GM23338 (cell line): Measurements from ENCODE around the gene PRPF18. TPM values are rescaled to one million over a fixed set of nuclear protein-coding genes. Genes with fewer than 3 reads are reported as not detected.

Experiments used
- ATAC-seq: fragments of 200-7000 bp; cut with Tn5 transposase; 3 replicates; pipeline ENCODE4 v1.9.1; 2020
- DNase-seq: peaks from one replicate; pipeline ENCODE4 v3.0.0-alpha.2; 2015; ENCODE audit warnings: low spot score
- H2AFZ ChIP-seq: fragments of 200-600 bp; sonication (generic); 2 replicates; pipeline ENCODE4 v1.8.0; 2016; ENCODE audit warnings: antibody characterized with exemption, mild to moderate bottlenecking, moderate library complexity
- H3F3A ChIP-seq: fragments of 200-600 bp; sonication (generic); replicated peaks from 2 replicates; pipeline ENCODE4 v1.8.0; 2017; ENCODE audit warnings: antibody characterized with exemption, mixed run types, low read depth
- H3K27ac ChIP-seq: fragments of 200-600 bp; sonication (generic); 2 replicates; pipeline ENCODE4 v1.6.1; 2016; ENCODE audit warnings: low read depth
- H3K27me3 ChIP-seq: fragments of 200-600 bp; sonication (generic); 2 replicates; pipeline ENCODE4 v1.8.0; 2016; ENCODE audit warnings: mild to moderate bottlenecking, mixed run types, moderate library complexity; ENCODE audit not compliant: insufficient read depth
- H3K36me3 ChIP-seq: fragments of 200-600 bp; sonication (generic); 2 replicates; pipeline ENCODE4 v1.8.0; 2016; ENCODE audit warnings: mild to moderate bottlenecking; ENCODE audit not compliant: insufficient read depth
- H3K4me1 ChIP-seq: fragments of 200-600 bp; sonication (generic); 2 replicates; pipeline ENCODE4 v1.8.0; 2016; ENCODE audit warnings: mild to moderate bottlenecking, moderate library complexity; ENCODE audit not compliant: insufficient read depth
- H3K4me2 ChIP-seq: fragments of 200-600 bp; sonication (generic); 2 replicates; pipeline ENCODE4 v1.7.1; 2017; ENCODE audit warnings: mixed run types
- H3K4me3 ChIP-seq: fragments of 200-600 bp; sonication (generic); 2 replicates; pipeline ENCODE4 v1.6.1; 2016; ENCODE audit warnings: mixed run types
- H3K79me2 ChIP-seq: fragments of 200-600 bp; sonication (generic); replicated peaks from 2 replicates; pipeline ENCODE4 v1.8.0; 2017; ENCODE audit warnings: mild to moderate bottlenecking; ENCODE audit not compliant: insufficient read depth
- H3K9me2 ChIP-seq: fragments of 200-600 bp; sonication (generic); 2 replicates; pipeline ENCODE4 v1.8.0; 2017; ENCODE audit not compliant: insufficient read depth
- H4K20me1 ChIP-seq: fragments of 200-600 bp; sonication (generic); replicated peaks from 2 replicates; pipeline ENCODE4 v1.8.0; 2017; ENCODE audit warnings: mild to moderate bottlenecking; ENCODE audit not compliant: insufficient read depth
- H3K27ac Mint-ChIP-seq: 2 replicates; pipeline ENCODE4 v1.8.0; 2020; ENCODE audit warnings: inconsistent platforms, mild to moderate bottlenecking, moderate library complexity, mixed read lengths
- H3K27me3 Mint-ChIP-seq: 3 replicates; pipeline ENCODE4 v1.8.0; 2022; ENCODE audit warnings: low read depth, mild to moderate bottlenecking, moderate library complexity, mixed read lengths, inconsistent platforms; ENCODE audit not compliant: insufficient read depth, poor library complexity
- H3K36me3 Mint-ChIP-seq: 3 replicates; pipeline ENCODE4 v1.8.0; 2021; ENCODE audit warnings: low read depth, mild to moderate bottlenecking, inconsistent platforms, moderate library complexity, mixed read lengths
- H3K4me1 Mint-ChIP-seq: 3 replicates; pipeline ENCODE4 v1.8.0; 2020; ENCODE audit warnings: mild to moderate bottlenecking, inconsistent platforms, mixed read lengths
- H3K4me3 Mint-ChIP-seq: 3 replicates; pipeline ENCODE4 v1.8.0; 2021; ENCODE audit warnings: moderate library complexity, mild to moderate bottlenecking, inconsistent platforms, mixed read lengths
- H3K9me3 Mint-ChIP-seq: 3 replicates; pipeline ENCODE4 v1.8.0; 2020; ENCODE audit warnings: moderate library complexity, mild to moderate bottlenecking, inconsistent platforms, mixed read lengths
- CREB1 ChIP-seq: fragments of 250-450 bp; sonication (Bioruptor Pico); IDR thresholded peaks from 2 replicates; pipeline ENCODE4 v1.5.0; 2020; ENCODE audit warnings: low read depth, mild to moderate bottlenecking, moderate library complexity
- CTCF ChIP-seq, 2 experiments: fragments of 200-600 bp in 1 of 2; sonication (generic) in 1 of 2; conservative IDR thresholded peaks; 2 replicates each; pipeline versions ENCODE4 v1.5.1 to v1.6.1; 2016 to 2017; ENCODE audit warnings: antibody characterized with exemption in 2 of 2, low read depth in 2 of 2, mild to moderate bottlenecking in 2 of 2, moderate library complexity in 1 of 2
- EZH2 ChIP-seq: fragments of 200-600 bp; sonication (generic); IDR thresholded peaks from one replicate; pipeline ENCODE4 v1.8.0; 2017; ENCODE audit warnings: antibody characterized with exemption, mild to moderate bottlenecking, low read depth; ENCODE audit not compliant: unreplicated experiment
- EZH2phosphoT487 ChIP-seq: fragments of 200-600 bp; sonication (generic); IDR thresholded peaks from one replicate; pipeline ENCODE4 v1.8.1; 2018; ENCODE audit warnings: antibody characterized with exemption; ENCODE audit not compliant: unreplicated experiment
- JUNB ChIP-seq: IDR thresholded peaks from one replicate; pipeline ENCODE4 v1.6.1; 2016; ENCODE audit warnings: antibody characterized with exemption; ENCODE audit not compliant: unreplicated experiment
- NANOG ChIP-seq: IDR thresholded peaks from 2 replicates; pipeline ENCODE4 v1.6.1; 2016; ENCODE audit warnings: antibody characterized with exemption, borderline replicate concordance
- POLR2AphosphoS5 ChIP-seq: IDR thresholded peaks from 2 replicates; pipeline ENCODE4 v1.6.1; 2016; ENCODE audit warnings: antibody characterized with exemption, low read depth
- REST ChIP-seq: IDR thresholded peaks from one replicate; pipeline ENCODE4 v1.6.1; 2018; ENCODE audit warnings: antibody characterized with exemption; ENCODE audit not compliant: unreplicated experiment
- STAT1 ChIP-seq: IDR thresholded peaks from one replicate; pipeline ENCODE4 v1.6.1; 2016; ENCODE audit warnings: antibody characterized with exemption; ENCODE audit not compliant: unreplicated experiment
- ZNF114 ChIP-seq: fragments of 250-450 bp; sonication (Bioruptor Pico); IDR thresholded peaks from 2 replicates; pipeline ENCODE4 v1.5.0; 2020; ENCODE audit warnings: mild to moderate bottlenecking, moderate library complexity
- ZNF331 ChIP-seq: fragments of 250-450 bp; sonication (Bioruptor Pico); IDR thresholded peaks from 2 replicates; pipeline ENCODE4 v1.5.0; 2020; ENCODE audit warnings: low read depth, mild to moderate bottlenecking, moderate library complexity
- ZNF462 ChIP-seq: fragments of 250-450 bp; sonication (Bioruptor Pico); IDR thresholded peaks from 2 replicates; pipeline ENCODE4 v1.5.0; 2020; ENCODE audit warnings: mild to moderate bottlenecking, moderate library complexity
- polyA plus RNA-seq: library from polyadenylated mRNA; unstranded; fragments of >200 nt; fragmentation: Nextera tagmentation; extraction: Ambion mirVana; gene quantifications from 2 replicates; pipeline ENCODE4 v1.2.1, GENCODE V29; 2016
- total RNA-seq: library from RNA; depleted of rRNA; stranded (reverse); fragments of >200 nt; shearing (Covaris generic); gene quantifications from 2 replicates; pipeline ENCODE4 v1.2.3, GENCODE V29; 2014

The PRPF18 gene
- total and polyA plus RNA-seq, 2 experiments from 2014 or later: 15.1 to 17.2 TPM

- no peaks in the 10 kb centered on the region for H3K9me3 Mint-ChIP-seq
- Histone ChIP-seq H4K20me1 (no peaks in the 10 kb centered on the region), H3K4me2 (no peak overlapping the region), H3K27me3 (no peaks in the 10 kb centered on the region), H3K9me2 (no peaks in the 10 kb centered on the region), H3K4me1 (peaks cover 17% of the 10 kb centered on the region), H3K27ac (no peak overlapping the region), H3F3A (no peaks in the 10 kb centered on the region), H2AFZ (no peak overlapping the region), H3K36me3 (no peaks in the 10 kb centered on the region), H3K4me3 (no peak overlapping the region), H3K79me2 (no peaks in the 10 kb centered on the region)
- TF ChIP-seq ZNF114 (CRISPR knock-in tag): no peak
- no peaks in the 10 kb centered on the region for H3K36me3 Mint-ChIP-seq
- no peak overlapping the region for H3K4me3 Mint-ChIP-seq
- H3K27me3 Mint-ChIP-seq: no peaks in the 10 kb centered on the region
- H3K27ac Mint-ChIP-seq: no peak overlapping the region
- DNase-seq (no peak), ATAC-seq (no peak)
- H3K4me1 Mint-ChIP-seq: peaks cover 7% of the 10 kb centered on the region
These were observed 42.4 kb downstream of the PRPF18 start for GRCh38 chr10:13629116-13629515.

- Histone ChIP-seq H3K9me2 (no peaks in the 10 kb centered on the region), H3K4me1 (peaks cover 17% of the 10 kb centered on the region), H3K4me2 (no peak overlapping the region), H3K4me3 (no peak overlapping the region), H3K79me2 (no peaks in the 10 kb centered on the region), H3F3A (no peaks in the 10 kb centered on the region), H4K20me1 (no peaks in the 10 kb centered on the region), H3K27me3 (no peaks in the 10 kb centered on the region), H3K27ac (no peak overlapping the region), H3K36me3 (no peaks in the 10 kb centered on the region), H2AFZ (no peak overlapping the region)
- Mint-ChIP-seq H3K9me3 (no peaks in the 10 kb centered on the region), H3K4me3 (no peak overlapping the region), H3K27me3 (no peaks in the 10 kb centered on the region), H3K4me1 (peaks cover 7% of the 10 kb centered on the region), H3K36me3 (no peaks in the 10 kb centered on the region), H3K27ac (no peak overlapping the region)
- ATAC-seq: no peak
- no peak for DNase-seq
- TF ChIP-seq POLR2AphosphoS5 (no peak), NANOG (no peak), JUNB (no peak), ZNF462 (CRISPR knock-in tag) (no peak), ZNF331 (no peak), EZH2 (no peak), STAT1 (no peak), CREB1 (CRISPR knock-in tag) (no peak), REST (no peak), CTCF (conservative IDR thresholded peaks at IDR 0.05; ENCODE audit: low read depth in 2 of 2) (no peak), ZNF114 (CRISPR knock-in tag) (no peak), EZH2phosphoT487 (no peak)
These were observed 43.5 kb downstream of the PRPF18 start for GRCh38 chr10:13630231-13630630.
